ENCODE data around the gene TBC1D9.

DNA sequence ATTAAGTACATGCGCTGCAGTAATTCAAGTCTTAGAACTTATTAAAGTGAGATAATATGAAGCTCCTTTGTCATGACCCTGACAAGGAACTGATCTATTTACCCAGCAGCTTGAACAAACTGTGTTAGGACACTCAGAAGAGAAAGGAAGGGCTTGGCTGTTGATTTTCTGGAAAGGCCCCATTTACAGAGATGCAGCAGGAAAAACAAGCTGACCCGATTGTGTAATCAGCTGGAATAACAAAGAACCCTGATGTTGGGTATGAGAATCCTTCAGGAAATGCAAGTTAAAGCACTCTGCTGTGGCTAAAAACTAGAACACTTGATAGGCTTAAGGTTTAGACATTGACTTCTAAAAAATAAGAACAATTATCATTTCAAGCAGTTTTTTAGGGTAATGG lies 64.8 kb downstream of the TBC1D9 start:
- TF ChIP-seq, protein P1, sequence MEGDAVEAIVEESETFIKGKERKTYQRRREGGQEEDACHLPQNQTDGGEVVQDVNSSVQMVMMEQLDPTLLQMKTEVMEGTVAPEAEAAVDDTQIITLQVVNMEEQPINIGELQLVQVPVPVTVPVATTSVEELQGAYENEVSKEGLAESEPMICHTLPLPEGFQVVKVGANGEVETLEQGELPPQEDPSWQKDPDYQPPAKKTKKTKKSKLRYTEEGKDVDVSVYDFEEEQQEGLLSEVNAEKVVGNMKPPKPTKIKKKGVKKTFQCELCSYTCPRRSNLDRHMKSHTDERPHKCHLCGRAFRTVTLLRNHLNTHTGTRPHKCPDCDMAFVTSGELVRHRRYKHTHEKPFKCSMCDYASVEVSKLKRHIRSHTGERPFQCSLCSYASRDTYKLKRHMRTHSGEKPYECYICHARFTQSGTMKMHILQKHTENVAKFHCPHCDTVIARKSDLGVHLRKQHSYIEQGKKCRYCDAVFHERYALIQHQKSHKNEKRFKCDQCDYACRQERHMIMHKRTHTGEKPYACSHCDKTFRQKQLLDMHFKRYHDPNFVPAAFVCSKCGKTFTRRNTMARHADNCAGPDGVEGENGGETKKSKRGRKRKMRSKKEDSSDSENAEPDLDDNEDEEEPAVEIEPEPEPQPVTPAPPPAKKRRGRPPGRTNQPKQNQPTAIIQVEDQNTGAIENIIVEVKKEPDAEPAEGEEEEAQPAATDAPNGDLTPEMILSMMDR (conservative IDR thresholded peaks at IDR 0.05; ENCODE audit: low read length), result no peak
- no peak for TF ChIP-seq EZH2phosphoT487 (IDR thresholded peaks at IDR 0.05; ENCODE audit: borderline replicate concordance)

Data from Loucy (cell line).